Skeletal muscle cell (primary cell): ENCODE results near the gene TNPO3.
"Not testable (repeated sequence)": the region's sequence is repeated elsewhere in the genome, so short reads cannot be mapped to it uniquely, and the experiment has no call there.

Experiments
- DNase-seq: peaks from one replicate; pipeline ENCODE4 v3.0.0-alpha.2; 2010; ENCODE audit warnings: low read depth
- H3K4me3 ChIP-seq: 2 replicates; pipeline ENCODE4 v1.5.1; 2011; ENCODE audit warnings: low read depth, mild to moderate bottlenecking, control low read depth, low read length, moderate library complexity

The TNPO3 gene

DNA sequence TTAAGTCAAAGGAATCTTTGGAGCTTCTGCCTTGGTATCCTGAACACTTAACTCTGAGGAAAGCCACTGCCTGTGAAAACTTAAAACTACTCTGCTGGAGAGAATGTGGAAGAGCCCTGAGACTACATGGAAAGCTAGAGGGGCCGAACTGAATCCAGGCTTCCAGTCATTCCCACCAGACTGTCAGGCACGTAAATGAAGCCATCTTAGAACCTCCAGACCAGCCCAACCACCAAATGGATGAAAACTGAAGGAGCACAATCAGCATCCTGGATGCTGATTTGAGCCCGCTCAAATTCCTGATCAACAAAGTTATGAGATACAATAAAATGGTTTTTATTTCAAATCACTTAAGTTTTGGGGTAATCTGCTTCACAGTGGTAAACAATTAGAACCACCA lies 30.8 kb downstream of the TNPO3 start:
- no peak for DNase-seq
- H3K4me3 ChIP-seq: no peak overlapping the region

DNA sequence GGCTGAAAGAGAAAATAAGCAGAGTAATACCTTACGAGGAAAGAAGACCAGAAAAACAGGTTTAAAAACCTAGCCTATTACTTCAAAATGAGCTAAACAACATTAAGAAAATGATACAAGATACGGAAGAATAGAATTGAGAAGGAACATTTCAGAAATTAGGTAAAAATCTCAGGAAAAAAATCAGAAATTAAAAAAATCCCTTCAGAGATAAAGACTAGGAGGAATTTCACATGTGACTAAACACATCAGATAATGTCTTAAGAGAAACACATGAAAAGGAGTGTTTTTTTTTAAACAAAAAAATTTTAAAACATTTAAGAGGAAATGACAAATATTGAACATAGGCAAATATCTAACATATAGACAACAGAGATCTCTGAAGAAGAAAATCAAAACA lies 33.3 kb downstream of the TNPO3 start:
- no peak for DNase-seq
- no peak overlapping the region for H3K4me3 ChIP-seq

DNA sequence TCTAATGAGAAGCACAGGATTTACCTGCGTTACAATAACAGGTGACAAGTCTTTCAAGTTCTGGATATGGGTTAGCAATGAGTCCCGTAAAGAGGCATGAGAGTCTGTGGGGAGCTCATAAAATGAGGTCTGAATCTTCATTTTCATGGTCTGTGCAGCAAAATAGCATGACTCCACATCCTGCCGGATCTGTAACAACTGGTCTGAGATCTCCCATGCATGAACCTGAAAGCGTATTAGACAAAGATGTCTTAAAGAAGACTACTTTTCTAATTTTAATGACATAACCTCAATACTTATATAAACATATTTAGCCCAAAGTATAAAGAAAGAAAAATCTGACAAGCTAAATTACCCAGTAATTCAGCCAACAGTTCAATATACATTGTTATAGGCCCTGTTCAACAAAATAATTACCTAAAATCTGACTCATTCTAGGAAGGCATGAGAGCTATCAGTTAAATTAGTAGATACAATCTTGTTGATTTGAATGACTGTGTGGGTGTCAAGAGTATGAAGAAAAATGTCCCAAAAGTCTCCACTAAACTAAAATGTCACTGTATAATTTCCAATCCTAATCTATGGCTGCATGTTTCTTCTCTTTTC lies 36.9 kb downstream of the TNPO3 start:
- no peak for DNase-seq
- no peak overlapping the region for H3K4me3 ChIP-seq

DNA sequence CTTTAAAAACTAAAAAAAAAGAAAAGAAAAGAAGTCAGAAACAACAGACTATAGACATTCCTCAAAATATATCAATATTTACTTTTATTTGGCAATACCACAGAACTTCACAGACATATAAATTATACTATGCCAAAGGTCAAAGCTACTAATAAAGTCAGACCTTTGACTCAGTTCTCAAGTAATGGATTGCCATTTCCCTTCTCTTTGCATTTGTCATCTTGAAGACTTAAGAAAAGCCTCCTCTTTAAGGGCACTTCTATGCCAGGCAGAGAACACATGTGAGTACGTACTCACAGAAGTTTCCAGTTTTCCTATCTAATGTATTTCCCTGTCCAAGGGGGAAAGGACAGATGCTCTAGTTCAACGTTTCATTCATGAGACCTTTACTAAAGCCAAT lies 37.6 kb downstream of the TNPO3 start:
- no peak overlapping the region for H3K4me3 ChIP-seq
- DNase-seq: no peak

DNA sequence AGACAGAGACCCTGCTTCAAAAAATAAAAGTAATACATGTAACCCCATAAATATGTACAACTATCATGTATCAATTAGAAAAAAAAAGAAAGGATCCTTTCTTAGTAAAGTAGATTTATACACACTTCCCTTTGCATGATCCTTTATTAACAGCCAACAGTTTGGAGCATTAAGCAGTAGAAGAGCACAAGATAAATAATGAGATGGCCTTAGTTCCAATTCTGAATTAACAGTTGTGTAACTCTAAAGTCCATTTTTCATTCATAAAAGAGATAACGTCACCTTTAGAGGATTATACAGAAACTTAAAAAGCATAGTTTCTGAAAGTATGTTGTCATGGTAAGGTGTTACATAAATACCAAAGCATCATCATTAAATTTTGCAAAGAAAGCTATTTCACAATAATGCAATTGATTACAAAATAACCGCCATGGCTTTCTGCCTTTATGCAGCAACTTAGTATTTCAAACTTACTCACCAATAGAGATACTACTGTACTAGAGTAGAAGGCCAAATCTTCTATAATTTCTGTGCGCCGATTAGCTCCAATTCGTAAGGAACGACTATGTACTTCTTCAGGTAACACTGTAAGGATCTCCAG lies 40.3 kb downstream of the TNPO3 start:
- no peak for DNase-seq
- no peak overlapping the region for H3K4me3 ChIP-seq

DNA sequence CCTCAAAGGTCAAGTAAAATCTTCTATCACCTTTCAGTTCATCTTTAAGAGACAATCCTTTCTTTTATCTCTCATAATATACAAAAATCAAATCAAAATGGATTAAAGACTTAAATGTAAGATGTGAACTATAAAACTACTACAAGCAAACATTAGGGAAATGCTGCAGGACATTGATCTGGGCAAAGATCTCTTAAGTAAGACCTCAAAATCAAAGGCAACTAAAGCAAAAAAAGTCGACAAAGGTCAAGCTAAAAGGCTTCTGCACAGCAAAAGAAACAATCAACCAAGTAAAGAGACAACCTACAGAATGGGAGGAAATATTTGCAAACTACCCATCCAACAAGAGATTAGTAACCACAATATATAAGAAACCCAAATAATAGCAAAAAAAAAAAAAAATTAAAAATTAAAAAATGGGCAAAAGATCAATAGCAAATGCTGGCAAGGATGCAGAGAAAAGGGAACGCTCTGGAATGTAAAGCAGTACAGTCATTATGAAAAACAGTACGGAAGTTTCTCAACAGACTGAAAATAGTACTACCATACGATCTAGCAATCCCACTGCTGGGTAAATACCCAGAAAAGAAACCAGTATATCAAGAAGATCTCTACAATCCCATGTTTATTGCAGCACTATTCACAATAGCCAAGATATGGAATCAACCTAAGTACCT lies 41.7 kb downstream of the TNPO3 start:
- H3K4me3 ChIP-seq: no peak overlapping the region
- no peak for DNase-seq

DNA sequence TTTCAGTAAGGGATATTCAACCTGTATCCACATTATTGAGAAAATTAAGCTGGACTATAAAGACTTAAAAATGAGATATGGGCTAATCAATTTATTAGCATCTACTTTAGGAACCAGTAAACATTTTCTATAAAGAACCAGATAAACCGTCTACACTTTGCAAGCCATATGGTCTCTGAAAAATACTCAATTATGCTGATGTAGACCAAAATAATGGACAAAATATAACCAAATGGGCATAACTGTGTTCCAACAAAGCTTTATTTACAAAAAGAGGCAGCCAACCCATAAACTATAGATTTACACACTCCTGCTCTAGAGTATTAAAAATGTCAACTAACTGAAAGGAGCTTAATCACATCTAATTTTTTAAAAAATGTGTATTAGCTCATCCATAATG lies 42.3 kb downstream of the TNPO3 start:
- no peak overlapping the region for H3K4me3 ChIP-seq
- DNase-seq: no peak

DNA sequence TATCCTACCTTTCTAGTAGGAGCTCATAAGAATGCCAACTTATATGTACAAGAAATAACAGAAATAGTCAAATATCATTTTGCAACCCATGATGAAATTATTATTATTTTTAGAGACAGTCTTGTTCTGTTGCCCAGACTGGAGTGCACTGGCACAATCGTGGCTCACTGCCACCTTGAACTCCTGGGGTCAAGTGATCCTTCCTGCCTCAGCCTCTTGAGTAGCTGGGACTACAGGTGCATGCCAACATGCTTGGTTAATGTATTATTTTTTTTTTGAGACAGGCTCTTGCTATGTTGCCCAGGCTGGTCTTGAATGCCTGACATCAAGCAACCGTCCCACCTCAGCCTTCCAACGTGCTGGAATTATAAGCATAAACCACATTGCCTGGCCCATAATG lies 44.8 kb downstream of the TNPO3 start:
- H3K4me3 ChIP-seq: no peak overlapping the region
- DNase-seq: no peak

DNA sequence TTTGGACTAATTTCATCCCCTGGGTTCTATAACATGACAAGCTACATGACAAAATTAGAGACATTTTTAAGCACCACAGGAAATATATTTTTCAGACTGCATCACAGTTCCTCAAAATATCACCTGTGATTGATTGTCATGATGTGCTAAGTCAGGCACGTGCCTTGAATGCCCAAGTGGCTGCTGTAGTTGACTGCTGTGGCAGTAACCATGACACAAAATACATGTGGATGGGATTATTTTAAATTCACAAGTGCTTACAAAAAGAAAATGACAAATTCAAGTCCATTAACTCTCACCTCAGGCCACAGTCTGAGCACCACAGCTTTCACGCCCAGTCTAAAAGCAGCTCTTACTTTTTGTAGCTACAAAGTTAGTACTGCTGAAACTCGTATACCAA lies 45.5 kb downstream of the TNPO3 start:
- H3K4me3 ChIP-seq: no peak overlapping the region
- no peak for DNase-seq

DNA sequence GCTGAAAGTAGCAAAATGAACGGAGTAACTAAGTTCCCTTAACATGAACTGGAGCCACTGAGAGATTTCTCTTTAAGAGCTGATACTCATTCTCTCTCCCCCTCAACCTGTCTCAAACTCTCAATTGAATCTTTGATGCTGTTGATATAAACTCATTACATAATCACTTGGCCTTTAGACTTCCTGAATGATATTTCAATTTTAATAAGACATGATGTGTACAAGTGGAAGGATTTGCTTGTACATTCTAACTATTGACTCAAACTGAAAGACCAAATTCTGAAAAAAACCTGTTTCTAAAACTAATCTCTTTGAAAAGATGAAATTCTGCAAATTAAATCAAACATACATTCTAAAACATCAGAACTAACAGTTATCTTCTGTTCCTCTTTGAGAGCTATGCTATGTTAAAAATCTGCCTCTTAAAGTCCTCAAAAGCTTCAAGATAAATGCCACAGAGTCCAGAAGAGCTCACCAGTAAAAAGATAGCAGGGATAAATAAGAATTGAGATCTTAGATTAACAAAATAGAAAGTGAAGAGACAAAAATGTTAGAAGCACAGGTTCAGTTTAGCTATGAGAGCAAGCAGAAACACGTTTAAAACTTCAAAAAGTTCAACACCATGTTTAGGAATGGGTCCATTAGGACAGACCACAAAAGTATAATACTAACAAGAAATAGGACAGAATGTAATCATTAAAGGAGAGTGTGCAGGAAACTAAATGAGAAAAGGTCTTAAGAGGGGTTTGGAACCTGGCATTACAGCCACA lies 46.1 kb downstream of the TNPO3 start:
- H3K4me3 ChIP-seq: no peak overlapping the region
- DNase-seq: no peak

DNA sequence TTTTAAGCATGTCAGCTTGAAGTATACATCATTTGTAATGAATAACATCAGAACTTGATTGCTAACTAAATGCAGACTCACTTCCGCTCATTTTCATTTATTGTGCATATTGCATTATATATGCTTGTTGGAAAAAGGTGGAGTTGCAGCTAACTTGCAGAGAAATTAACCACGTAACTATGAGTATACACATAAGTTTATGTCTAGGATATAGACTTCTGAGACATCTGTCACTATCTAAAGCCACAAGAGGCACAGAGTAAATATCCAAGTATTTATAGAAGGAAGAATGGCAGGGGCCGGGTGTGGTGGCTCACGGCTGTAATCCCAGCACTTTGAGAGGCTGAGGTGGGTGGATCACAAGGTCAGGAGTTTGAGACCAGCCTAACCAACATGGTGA lies 47.3 kb downstream of the TNPO3 start:
- H3K4me3 ChIP-seq: no peak overlapping the region
- DNase-seq: no peak

DNA sequence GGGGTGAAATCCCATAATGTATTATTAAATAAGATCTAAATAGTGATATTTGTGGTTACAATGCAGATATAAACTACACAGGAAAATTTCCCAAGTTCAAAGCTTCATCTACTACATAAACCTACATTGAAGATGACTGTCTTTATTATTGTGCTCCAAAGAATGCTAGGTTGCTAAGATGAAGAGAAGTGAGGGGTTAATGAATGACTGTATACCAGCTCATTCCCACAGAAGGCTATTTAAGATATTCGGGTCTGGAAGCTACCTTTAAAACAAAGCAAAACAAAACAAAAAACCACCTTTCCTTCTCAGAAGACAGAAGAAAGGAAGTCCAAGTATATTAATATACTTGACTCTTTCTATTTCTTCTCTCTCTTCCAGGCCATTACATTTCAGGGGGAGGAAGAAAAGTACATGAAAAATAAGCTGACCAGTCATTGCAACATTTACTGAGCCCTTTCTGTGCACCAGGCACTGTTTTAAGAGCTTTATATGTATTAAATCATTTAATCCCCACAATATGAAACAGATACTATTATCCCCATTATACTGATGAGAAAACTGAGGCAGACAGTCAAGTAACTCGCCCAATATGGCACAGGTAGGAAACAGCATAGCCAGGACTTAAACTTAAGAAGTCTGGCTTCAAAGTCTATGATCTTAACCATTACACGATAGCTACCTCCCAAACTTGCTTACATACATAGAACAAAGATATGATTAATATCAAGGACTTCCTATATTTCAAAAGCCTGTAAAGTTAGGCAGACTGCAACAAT lies 48.1 kb downstream of the TNPO3 start:
- DNase-seq: no peak
- no peak overlapping the region for H3K4me3 ChIP-seq

DNA sequence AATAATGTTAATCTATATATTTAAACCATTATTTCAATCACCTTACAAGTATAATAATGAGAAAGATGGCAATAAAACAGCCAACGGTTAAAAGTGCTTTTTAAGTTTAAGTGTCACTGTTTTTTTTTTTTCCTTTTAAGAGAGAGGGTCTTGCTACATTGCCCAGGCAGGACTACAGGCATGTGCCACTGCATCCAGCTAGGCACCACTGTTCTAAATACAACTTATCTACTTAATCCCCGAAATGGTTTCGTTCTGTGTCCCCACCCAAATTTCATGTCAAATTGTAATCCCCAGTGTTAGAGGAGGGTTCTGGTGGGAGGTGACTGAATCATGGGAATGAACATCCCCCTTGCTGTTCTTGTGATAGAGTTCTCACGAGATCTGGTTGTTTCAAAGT lies 49.7 kb downstream of the TNPO3 start:
- H3K4me3 ChIP-seq: no peak overlapping the region
- DNase-seq: no peak

DNA sequence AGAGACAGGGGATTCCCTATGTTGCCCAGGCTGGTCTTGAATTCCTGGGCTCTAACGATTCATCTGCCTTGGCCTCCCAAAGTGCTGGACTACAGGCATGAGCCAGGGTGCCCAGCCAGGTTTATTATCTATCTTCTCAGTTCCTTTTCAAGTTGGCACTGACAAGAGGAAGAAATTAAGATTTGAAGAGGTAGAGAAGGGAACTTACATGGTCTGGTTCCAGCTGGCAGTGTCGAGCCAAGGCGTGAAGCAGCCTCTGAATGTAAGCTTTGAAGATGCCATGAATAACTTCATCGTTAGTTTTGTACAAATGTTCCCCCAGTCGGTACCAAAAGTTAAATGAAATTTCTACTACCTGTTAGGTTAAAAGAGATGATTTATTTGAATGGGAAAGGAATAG lies 57.7 kb downstream of the TNPO3 start:
- no peak for DNase-seq
- no peak overlapping the region for H3K4me3 ChIP-seq

DNA sequence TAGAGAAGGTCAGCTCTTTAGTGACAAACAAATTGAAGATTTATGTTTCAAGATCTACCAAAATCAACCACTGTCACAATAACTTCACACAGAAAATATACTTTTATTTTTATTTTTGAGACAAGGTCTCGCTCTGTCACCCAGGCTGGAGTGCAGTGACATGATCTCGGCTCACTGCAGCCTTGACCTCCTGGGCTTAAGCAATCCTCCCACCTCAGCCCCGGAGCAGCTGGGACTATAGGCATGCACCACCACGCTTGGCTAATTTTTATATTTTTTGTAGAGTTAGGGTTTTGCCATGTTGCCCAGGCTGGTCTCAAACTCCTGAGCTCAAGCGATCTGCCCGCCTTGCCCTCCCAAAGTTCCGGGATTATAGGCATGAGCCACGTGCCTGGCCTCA lies 60.4 kb downstream of the TNPO3 start:
- not testable (repeated sequence) for H3K4me3 ChIP-seq, DNase-seq

DNA sequence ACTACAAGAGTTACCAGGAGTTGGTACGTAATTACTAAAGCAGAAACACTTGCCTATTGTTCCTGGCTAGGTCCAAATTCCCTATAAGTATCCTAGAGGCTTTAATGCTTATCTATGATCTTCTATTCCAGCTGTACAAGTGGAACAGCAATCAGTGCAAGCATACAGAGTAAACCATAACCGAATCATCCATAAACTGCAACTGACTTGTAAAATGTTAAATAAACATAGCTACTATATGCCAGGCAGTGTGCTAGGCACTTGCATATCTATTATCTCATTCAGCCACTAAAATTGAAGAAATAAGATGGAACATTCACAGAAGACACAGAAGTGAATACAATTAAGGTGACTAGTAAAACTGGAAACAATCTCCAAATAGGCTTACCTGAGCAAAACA lies 61.5 kb downstream of the TNPO3 start:
- H3K4me3 ChIP-seq: no peak overlapping the region
- DNase-seq: no peak

DNA sequence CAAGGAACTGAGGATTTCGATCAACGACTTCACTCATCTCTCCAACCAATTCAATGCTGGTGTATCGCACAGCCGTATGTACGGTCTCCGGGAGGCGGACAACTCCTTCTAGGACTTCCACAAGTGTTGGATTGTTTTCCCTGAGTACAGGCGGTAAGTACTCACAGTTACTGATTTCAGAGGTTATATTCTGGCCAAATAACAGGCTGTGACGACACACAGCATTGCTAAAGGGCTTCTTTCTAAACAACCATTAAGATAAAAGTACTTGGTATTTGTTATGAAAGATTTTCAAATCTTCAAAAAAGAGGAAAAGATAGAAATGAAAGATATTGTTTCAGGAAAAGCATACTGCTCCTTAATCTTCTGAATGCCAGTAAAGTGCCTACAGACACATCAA lies 65.0 kb downstream of the TNPO3 start:
- no peak for DNase-seq
- H3K4me3 ChIP-seq: no peak overlapping the region

DNA sequence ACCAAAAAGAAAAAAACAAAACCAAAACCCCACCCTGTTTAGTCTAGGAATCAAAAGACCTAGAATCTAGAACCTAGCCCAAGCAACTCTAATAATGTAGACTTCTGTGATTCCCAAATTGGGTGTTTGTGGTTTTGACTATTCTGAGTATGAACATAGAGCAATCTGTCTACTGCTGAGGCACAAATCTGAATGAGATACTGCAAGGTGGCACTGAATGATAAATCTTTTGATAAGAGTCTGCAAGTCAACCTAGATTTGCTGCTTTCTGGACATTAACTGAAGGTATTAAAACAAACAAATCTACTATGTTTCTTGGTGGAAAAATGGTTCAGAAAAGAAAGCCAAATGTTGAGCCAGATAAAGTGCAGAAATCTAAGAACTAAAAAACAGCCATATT lies 66.5 kb downstream of the TNPO3 start:
- no peak overlapping the region for H3K4me3 ChIP-seq
- no peak for DNase-seq

DNA sequence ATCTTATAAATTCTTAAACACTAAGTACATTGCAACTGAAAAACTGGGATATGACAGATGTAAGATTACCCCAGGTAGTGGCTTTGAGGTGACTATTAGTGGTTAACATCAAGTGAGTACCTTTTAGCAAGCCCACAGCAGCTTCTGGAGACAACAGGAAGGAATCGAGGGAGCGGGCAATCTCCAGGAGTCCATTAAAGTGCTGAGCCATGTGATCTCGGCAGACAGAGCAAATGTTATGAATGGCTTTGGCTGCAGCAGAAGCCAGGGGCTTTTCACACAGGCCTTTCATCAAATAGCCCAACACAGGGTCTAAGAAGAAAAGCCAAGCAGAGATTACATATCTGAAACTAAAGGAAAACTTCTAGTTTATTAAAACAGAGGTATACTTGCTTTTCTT lies 68.3 kb downstream of the TNPO3 start:
- no peak overlapping the region for H3K4me3 ChIP-seq
- no peak for DNase-seq

DNA sequence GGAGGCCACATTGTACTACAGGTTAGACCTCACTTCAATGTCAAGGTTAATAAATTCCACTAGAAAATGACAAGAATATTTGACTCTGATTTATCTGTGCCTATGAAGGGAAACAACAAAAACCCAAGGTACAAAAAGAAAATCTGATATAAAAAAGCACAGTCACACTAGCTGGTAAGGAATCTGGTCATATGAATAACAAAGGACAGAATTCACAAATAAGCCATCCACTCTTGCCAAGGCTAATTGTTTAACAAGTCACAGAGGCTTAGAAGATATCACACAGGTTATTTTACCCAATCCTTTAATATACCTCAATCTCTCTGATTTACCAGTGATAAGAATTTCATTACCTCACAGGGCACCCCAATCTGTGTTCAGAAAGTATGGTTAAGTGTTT lies 69.3 kb downstream of the TNPO3 start:
- H3K4me3 ChIP-seq: no peak overlapping the region
- no peak for DNase-seq
